ENCODE measurements around the gene WWC1. TPM values are rescaled to one million over a fixed set of nuclear protein-coding genes. Genes with fewer than 3 reads are reported as not detected.

The WWC1 gene
- total RNA-seq, 1 donor from 2014 or later, result 2.2 TPM

DNA sequence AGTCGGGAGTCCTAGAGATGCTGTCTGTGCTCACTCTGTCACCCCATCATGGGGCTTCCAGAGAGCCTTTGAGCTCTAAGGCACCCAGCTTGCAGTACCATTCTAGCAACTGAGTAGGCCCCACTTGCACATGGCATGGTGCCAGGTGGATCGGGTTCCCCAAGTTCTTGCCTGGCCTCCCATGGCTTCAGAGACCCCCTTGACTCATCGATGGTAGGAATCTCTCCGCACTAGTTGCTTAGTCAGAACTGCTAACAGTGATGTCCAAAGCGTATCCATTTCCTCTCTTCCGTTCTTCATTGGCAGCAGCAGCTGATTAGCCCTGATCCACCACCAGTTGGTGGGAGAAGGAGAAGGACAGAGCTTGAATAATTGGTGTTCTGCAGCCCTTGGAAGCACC lies 124.5 kb downstream of the WWC1 start:
- H3K9me3 Mint-ChIP-seq (ENCODE audit: unreplicated experiment), result no peaks in the 10 kb centered on the region
- H3K36me3 Mint-ChIP-seq (ENCODE audit: unreplicated experiment), result no peaks in the 10 kb centered on the region
- TF ChIP-seq, protein P1, sequence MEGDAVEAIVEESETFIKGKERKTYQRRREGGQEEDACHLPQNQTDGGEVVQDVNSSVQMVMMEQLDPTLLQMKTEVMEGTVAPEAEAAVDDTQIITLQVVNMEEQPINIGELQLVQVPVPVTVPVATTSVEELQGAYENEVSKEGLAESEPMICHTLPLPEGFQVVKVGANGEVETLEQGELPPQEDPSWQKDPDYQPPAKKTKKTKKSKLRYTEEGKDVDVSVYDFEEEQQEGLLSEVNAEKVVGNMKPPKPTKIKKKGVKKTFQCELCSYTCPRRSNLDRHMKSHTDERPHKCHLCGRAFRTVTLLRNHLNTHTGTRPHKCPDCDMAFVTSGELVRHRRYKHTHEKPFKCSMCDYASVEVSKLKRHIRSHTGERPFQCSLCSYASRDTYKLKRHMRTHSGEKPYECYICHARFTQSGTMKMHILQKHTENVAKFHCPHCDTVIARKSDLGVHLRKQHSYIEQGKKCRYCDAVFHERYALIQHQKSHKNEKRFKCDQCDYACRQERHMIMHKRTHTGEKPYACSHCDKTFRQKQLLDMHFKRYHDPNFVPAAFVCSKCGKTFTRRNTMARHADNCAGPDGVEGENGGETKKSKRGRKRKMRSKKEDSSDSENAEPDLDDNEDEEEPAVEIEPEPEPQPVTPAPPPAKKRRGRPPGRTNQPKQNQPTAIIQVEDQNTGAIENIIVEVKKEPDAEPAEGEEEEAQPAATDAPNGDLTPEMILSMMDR (IDR thresholded peaks at IDR 0.05), result no peak
- no peaks in the 10 kb centered on the region for H3K27me3 Mint-ChIP-seq (ENCODE audit: unreplicated experiment)
- H3K27ac Mint-ChIP-seq (ENCODE audit: unreplicated experiment), result no peak overlapping the region
- H3K4me3 Mint-ChIP-seq (ENCODE audit: unreplicated experiment), result no peak overlapping the region
- no peak for DNase-seq (ENCODE audit: extremely low spot score, unreplicated experiment)
- H3K4me1 Mint-ChIP-seq (ENCODE audit: unreplicated experiment), result peaks cover 2% of the 10 kb centered on the region

DNA sequence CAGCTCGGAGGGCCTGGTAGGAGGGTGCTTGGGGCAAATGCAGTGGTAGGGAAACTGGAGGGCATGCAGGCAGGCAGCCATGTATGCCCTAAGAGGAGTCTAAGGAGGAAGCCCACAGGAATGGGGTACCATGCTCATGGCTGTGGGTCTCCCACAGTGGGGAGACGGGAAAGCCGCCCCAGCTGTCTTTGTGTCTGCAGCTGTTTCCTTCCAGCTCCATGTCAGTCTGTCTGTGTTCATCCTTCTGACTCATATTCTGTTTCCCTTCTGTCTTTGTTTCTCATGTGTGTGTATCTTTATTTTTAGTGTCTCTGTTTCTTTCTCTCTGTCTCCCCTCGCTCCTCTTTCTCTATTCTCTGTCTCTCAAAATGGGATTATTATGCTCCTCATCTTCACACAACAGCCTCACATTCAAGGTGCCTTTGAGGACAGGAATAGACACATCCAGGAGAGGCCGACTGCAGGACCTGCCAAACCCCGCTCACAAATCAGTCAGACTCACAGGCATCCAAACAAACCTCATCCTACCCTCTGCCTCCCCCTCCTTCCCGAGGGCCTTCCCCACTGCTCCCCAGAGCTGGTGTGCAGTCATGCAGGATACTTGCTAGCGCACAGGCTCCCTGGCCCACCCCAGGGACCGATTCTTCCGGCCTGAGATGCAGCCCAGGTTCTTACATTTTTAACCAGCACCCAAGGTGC lies 126.4 kb downstream of the WWC1 start:
- no peak for DNase-seq (ENCODE audit: extremely low spot score, unreplicated experiment)
- H3K27me3 Mint-ChIP-seq (ENCODE audit: unreplicated experiment), result no peaks in the 10 kb centered on the region

DNA sequence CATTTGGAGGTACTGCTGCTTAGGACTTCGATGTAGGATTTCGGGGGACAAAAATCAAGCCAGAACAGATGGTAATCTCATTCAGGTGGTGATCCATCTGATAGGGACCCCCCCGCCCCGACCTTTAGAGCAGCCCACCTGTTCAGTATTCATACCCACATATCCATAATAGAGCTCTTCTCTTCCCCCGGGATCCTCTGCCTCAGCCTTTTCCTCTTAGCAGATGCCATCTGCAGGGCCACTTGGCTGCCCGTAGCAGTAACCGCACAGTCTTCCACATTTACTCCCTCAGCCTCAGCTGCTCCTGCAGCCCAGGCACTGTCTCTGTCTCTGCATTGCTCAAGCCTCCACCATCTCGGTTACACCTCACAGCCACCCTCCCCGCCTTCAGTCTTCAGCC lies 129.0 kb downstream of the WWC1 start:
- Mint-ChIP-seq H3K4me1 (ENCODE audit: unreplicated experiment) (no peaks in the 10 kb centered on the region), H3K9me3 (ENCODE audit: unreplicated experiment) (no peaks in the 10 kb centered on the region), H3K27ac (ENCODE audit: unreplicated experiment) (no peak overlapping the region), H3K27me3 (ENCODE audit: unreplicated experiment) (no peaks in the 10 kb centered on the region), H3K4me3 (ENCODE audit: unreplicated experiment) (no peak overlapping the region), H3K36me3 (ENCODE audit: unreplicated experiment) (no peaks in the 10 kb centered on the region)
- no peak for DNase-seq (ENCODE audit: extremely low spot score, unreplicated experiment)
- TF ChIP-seq, protein P1 (IDR thresholded peaks at IDR 0.05), result no peak

More for the DNA sequence above, 126.4 kb downstream of the WWC1 start:
- no peaks in the 10 kb centered on the region for H3K36me3 Mint-ChIP-seq (ENCODE audit: unreplicated experiment)
- no peaks in the 10 kb centered on the region for H3K4me1 Mint-ChIP-seq (ENCODE audit: unreplicated experiment)
- TF ChIP-seq, protein P1 (IDR thresholded peaks at IDR 0.05), result no peak
- no peak overlapping the region for H3K4me3 Mint-ChIP-seq (ENCODE audit: unreplicated experiment)
- no peak overlapping the region for H3K27ac Mint-ChIP-seq (ENCODE audit: unreplicated experiment)
- H3K9me3 Mint-ChIP-seq (ENCODE audit: unreplicated experiment), result no peaks in the 10 kb centered on the region

DNA sequence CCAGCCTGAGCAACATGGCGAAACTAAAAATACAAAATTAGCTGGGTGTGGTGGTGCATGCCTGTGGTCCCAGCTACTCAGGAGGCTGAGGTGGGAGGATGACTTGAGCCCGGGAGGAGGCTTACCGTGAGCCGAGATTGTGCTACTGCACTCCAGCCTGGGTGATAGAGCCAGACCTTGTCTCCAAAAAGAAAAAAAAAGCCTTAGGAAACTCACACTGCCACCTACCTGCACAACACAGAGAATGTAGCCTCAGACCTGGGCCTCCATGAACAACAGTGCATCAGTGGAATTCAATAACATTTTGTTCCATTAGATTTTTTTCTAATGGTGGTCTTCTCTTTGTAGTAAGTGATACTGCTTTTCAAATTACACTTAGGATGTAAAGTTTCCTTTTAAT lies 131.0 kb downstream of the WWC1 start:
- Mint-ChIP-seq H3K27me3 (ENCODE audit: unreplicated experiment) (no peaks in the 10 kb centered on the region), H3K4me3 (ENCODE audit: unreplicated experiment) (no peak overlapping the region), H3K4me1 (ENCODE audit: unreplicated experiment) (no peaks in the 10 kb centered on the region), H3K36me3 (ENCODE audit: unreplicated experiment) (no peaks in the 10 kb centered on the region), H3K9me3 (ENCODE audit: unreplicated experiment) (no peaks in the 10 kb centered on the region), H3K27ac (ENCODE audit: unreplicated experiment) (no peak overlapping the region)
- TF ChIP-seq, protein P1 (IDR thresholded peaks at IDR 0.05), result no peak
- no peak for DNase-seq (ENCODE audit: extremely low spot score, unreplicated experiment)

DNA sequence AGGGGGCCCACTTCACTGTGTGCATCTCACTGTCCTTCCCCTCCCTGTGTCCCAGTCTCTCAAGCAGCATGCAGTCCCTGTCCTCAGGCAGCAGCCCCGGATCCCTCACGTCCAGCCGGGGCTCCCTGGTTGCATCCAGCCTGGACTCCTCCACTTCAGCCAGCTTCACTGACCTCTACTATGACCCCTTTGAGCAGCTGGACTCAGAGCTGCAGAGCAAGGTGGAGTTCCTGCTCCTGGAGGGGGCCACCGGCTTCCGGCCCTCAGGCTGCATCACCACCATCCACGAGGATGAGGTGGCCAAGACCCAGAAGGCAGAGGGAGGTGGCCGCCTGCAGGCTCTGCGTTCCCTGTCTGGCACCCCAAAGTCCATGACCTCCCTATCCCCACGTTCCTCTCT lies 132.0 kb downstream of the WWC1 start:
- Mint-ChIP-seq H3K4me1 (ENCODE audit: unreplicated experiment) (no peaks in the 10 kb centered on the region), H3K27me3 (ENCODE audit: unreplicated experiment) (no peaks in the 10 kb centered on the region), H3K9me3 (ENCODE audit: unreplicated experiment) (no peaks in the 10 kb centered on the region), H3K27ac (ENCODE audit: unreplicated experiment) (no peak overlapping the region), H3K4me3 (ENCODE audit: unreplicated experiment) (no peak overlapping the region), H3K36me3 (ENCODE audit: unreplicated experiment) (no peaks in the 10 kb centered on the region)
- TF ChIP-seq, protein P1 (IDR thresholded peaks at IDR 0.05), result no peak
- DNase-seq (ENCODE audit: extremely low spot score, unreplicated experiment), result no peak
